GM12865 (cell line): ENCODE data around the gene RAB35.

ENCODE experiments used
- DNase-seq: peaks from one replicate; pipeline ENCODE4 v3.0.0; 2010; ENCODE audit warnings: low read depth
- H3K4me3 ChIP-seq: 2 replicates; pipeline ENCODE4 v1.5.1; 2011; ENCODE audit warnings: mild to moderate bottlenecking, low read depth, low read length, control low read depth
- TF ChIP-seq, protein P1 (sequence below): IDR thresholded peaks from 2 replicates; pipeline ENCODE4 v1.5.1; 2011; ENCODE audit warnings: low read length, control low read depth, low read depth, inconsistent platforms; ENCODE audit not compliant: insufficient read depth; ENCODE audit errors: missing control alignments

The RAB35 gene

DNA sequence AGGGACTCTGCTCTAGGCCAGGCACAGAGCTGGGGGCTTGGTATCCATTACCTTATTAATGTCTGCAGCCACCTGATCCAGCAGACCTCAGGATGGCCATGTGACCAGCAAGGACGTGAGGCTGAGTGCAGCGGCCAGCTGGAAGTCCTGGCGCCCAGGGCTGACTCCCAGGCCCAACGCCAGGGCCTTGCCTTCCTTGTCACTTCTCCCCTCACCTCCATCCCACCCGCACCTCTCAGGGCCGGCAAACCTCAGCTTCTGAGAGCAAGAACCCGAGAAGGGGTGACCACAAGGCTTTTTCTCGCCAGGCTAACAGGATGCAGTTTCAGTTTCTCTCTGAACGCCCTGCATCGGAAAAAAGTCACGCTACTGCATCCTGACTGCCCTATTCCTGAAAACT is 15.4 kb downstream of the RAB35 start:
- no peak overlapping the region for H3K4me3 ChIP-seq
- DNase-seq, result peak; percentile 71
- TF ChIP-seq, protein P1, sequence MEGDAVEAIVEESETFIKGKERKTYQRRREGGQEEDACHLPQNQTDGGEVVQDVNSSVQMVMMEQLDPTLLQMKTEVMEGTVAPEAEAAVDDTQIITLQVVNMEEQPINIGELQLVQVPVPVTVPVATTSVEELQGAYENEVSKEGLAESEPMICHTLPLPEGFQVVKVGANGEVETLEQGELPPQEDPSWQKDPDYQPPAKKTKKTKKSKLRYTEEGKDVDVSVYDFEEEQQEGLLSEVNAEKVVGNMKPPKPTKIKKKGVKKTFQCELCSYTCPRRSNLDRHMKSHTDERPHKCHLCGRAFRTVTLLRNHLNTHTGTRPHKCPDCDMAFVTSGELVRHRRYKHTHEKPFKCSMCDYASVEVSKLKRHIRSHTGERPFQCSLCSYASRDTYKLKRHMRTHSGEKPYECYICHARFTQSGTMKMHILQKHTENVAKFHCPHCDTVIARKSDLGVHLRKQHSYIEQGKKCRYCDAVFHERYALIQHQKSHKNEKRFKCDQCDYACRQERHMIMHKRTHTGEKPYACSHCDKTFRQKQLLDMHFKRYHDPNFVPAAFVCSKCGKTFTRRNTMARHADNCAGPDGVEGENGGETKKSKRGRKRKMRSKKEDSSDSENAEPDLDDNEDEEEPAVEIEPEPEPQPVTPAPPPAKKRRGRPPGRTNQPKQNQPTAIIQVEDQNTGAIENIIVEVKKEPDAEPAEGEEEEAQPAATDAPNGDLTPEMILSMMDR, result no peak

DNA sequence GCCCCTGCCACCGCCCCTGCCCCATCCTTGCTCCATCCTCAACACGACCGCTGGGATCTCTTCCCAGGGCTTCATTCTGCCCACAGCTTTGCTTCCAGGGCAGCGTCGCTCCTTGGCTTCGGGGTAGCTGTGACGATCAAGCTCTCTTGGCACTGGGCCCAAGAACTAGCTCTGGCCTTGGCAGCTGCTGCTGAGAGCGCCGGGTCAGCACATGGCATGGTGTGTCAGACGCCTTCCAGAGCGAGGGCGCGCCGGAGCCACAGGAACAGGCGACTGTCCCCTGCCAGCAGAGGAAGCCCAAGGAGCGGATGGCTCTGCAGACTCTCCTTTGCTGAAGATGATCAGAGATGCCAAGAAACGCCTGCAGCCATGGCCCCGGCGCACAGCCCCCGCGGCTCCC is 15.9 kb downstream of the RAB35 start:
- DNase-seq, result no peak
- TF ChIP-seq, protein P1, result no peak

DNA sequence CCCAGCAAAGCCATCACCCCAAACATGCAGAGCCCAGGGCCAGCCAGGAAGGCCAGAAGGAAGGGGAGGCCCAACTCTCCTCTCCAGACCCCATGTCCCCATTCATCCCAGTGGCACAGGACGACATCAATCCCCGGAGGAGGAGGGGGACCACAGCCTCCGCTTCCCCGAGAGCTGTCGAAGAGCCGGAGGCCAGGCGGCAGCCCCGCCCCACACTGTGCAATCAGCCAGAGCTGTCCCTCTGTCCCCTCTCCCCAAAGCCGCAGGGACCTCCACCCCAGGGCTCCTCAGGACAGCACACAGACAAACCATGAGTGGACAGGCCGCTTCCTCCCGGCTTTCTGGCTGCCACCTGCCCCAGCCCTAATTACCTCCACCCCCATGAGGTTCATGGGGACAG is 16.8 kb downstream of the RAB35 start:
- DNase-seq, result no peak
- H3K4me3 ChIP-seq, result no peak overlapping the region
- TF ChIP-seq, protein P1, result no peak

More for the DNA sequence above, 15.9 kb downstream of the RAB35 start:
- H3K4me3 ChIP-seq, result no peak overlapping the region

DNA sequence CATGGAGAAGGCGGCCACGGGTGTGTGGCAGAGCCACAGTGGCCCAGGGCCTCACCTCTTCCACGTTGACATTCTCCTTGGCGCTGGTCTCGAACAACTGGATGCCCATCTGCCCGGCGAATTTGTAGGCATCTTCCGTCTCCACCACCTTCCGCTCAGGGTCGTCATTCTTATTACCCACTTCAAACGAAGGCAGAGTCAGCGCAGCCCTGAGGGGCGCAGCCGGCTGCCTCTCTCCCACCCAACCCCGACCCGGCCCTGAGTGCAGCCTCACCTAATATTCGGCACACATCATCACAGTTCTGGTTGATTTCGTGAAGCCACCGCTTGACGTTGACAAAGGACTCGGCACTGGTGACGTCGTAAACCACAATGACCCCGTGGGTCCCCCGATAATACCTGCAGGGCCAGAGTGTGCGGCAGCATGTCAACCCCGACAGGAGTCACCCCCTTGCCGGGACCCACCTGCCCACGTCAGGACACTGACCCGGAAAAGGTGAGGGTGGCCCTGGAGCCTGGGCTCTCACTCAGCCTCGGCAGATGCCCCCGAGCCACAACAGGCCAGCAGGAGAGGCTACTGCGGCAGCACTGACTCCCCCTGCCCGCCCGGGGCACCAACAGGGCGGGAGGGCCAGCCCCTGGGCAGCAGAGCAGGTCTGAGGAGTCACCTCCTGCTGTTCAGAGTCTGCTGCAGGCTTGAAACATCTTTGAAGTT is 17.6 kb downstream of the RAB35 start:
- TF ChIP-seq, protein P1, result no peak
- no peak overlapping the region for H3K4me3 ChIP-seq
- DNase-seq, result no peak

DNA sequence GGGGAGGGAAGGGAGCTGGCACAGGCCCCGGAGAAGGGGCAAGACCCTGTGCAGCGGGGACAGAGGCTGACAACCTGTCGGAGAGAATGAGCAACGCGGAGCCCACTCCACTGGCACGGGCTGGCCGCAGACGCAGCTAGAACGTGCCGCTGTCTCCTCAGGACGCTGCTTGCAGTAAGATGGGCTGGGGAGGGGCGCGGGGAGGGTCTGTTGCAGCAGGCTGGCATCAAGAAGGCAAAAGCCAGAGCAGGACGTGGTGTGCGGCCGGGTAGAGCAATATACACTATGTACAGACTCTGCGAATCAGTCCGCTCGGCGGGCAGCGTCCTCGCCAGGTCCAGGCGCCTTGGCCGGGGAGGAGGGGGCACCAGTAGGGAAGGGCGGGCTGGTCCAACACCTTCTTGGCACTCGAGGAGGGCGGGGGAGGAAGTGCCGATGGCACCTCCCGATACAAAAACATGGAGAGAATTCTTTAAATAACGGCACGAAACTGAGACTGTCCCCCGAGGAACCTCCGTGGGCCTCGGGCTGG is 19.8 kb downstream of the RAB35 start:
- TF ChIP-seq, protein P1, result no peak
- DNase-seq, result no peak
- no peak overlapping the region for H3K4me3 ChIP-seq

DNA sequence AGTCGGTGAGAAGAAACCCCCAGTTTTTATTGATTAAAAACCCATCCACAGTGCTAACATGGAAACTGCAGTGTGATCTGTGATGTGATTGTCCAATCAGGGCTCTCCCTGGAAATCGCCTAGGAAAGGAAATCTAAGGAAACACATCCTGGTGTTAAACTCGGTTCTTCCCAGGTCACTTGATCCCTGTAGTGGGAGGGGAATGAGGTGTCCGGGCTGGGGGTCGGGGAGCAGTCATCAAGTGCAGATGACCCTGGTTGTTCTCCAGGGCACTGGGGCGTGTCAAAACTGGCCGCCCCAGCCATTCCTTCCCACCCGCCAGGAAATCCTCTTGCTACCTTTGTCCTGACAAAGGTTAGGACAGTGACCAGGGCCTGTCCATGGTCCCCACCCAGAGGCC is 20.8 kb downstream of the RAB35 start:
- DNase-seq, result no peak
- no peak overlapping the region for H3K4me3 ChIP-seq
- TF ChIP-seq, protein P1, result no peak

DNA sequence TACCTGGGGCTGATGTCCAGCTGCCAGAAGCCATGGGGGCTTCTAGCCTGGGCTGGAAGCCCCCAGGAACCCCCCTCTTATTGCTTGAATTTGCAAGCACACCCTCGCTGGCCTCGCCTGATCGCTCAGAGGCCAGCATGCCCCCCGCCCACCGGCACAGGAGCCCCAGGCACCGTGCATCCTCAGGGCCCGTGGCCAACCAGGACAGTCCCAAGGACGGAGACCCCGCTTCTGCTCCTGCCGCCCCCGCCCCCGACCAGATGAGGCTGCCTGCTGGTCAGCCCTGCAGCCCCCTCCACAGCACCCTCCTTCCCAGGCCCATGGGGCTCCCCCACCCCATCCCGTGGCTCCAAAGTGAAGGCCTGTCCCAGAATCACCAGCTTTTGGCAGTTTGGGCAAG is 21.2 kb downstream of the RAB35 start:
- H3K4me3 ChIP-seq, result no peak overlapping the region
- TF ChIP-seq, protein P1, result no peak
- DNase-seq, result no peak
